ENCODE data around the gene SMOC2.
"Not testable (repeated sequence)": the region's sequence is repeated elsewhere in the genome, so short reads cannot be mapped to it uniquely, and the experiment has no call there.

SMOC2 gene

GRCh38 chr6:168681748-168682147 is 240.8 kb downstream of the SMOC2 start:
- DNase-seq (ENCODE audit: low read depth in 2 of 2), result no peak

DNA sequence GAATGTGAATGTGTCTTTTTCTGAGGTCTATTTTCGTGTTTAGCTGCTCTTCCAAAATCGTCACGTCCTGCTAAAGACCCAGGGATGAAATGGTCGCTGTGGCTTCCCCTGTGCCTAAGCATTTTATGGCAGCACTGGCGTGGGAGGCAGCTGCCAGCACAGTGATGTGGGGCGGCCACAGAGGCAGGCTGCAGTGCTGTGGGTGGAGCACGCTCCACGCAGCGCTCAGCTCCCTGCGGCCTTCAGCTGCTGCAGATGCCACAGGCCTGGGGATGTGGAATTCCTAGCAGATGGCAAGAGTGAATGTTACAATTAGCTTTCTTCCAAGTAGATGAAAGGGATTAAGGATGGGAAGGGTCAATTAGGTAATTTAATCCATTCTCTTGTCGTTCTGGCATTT is 242.6 kb downstream of the SMOC2 start:
- no peak for DNase-seq (ENCODE audit: low read depth in 2 of 2)

DNA sequence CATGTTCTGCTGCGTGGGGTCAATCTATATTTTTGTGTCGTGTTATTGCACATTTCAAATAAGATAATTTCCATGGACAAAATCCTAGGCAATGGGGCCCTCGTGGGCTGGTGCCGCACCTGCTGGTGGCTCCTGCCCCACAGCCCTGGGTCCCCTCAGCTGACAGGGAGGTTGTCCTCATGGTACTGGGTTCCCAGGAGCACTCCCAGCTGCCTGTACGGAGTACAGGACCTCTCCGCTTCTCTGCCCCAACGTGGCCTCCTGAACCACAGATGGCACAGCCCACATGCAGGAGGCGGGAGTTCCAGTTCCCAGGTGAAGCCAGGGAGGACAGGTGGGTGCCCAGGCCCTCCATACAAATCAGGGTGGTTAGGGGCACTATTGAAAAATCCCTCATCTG is 243.5 kb downstream of the SMOC2 start:
- no peak for DNase-seq (ENCODE audit: low read depth in 2 of 2)

- DNase-seq (ENCODE audit: low read depth in 2 of 2), result no peak
Measured at GRCh38 chr6:168684906-168685305, 243.9 kb downstream of the SMOC2 start.

DNA sequence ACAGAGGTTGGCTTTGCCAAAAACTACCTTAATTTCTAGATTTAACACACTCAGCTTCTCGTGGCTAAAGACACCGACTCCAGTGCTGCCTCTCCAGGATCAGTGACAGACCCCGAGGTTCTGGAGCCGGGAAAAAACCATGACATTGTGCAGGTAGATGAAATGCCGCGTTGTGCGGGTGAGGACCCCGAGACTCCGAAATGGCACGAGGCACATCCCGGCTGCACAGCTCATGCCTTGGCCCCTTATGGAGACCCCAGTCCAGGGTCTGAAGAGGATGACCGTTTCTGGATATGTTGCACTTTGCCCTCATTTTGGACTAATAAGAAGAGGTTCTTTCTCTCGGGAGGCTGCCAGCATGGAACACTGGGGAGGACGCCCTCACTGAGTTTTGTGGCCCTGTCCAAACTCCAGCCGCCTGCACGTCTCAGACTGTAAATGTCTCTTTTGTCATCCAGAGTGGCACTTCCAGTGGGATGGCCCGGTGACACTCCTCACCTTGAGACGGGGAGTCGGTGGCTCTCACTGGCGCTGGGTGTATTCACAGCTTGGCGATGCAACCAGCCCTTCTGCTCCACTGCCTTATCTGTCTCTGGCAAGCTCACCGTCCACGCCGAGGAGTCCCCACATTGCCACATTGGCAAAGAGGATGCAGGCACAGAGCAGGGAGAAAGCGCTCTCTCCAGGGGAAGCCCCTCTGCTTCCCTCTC is 245.2 kb downstream of the SMOC2 start:
- no peak for DNase-seq (ENCODE audit: low read depth in 2 of 2)

DNA sequence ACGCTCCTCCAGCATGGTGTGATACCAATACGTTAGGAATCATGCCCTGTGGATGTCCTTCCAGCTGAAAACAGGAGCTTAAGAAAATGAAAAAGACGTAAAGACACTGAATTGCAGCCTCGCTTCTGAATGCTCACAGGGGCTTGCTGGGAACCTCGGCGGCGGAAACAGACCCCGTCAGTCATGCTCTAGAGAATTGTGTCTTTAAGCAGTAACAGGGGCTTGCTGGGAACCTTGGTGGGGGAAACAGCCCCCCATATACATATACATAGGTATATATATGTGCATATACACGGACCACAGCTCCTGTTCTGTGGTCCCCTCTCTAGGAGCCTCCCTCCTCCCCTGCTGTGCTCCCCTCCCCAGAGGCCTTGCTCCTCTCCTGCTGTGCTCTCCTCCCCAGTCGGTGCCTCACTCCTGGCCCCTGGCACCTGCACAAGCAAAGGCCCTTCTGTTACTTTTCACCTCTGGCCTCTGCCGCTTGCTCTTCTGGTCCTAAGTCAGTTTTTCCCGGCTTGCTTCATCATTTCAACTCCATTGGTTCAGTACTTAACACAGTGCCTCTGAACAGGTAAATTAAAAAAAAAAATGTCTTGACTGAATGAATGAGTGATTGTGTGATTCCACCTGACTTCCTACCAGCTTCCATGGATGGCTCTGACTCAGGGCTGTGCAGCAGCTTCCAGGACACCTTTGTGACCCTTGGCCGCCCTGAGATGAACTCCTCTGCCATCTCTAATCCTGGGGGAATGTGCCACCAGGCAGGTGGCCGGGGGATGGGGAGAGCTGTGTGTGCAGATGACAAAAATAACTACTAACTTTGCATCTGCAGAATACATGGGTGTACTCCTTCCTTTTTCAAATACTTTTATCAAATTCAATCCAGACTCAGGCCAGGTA is 246.1 kb downstream of the SMOC2 start:
- DNase-seq (ENCODE audit: low read depth in 2 of 2), result no peak

DNA sequence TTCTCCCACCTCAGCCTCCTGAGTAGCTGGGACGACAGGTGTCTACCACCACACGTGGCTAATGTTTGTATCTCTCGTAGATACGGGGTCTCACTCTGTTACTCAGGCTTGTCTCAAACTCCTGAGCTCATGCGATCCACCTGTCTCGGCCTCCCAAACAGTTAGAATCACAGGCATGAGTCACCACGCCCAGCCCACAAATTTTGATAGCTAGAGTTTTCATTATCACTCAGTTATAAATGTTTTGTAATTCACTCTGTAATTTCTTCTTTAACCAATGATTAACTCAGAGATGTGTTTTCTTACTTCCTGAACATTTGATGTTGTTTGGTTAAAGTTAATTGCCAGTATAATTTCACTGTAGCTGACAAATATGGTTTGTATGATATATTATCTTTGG is 249.3 kb downstream of the SMOC2 start:
- no peak for DNase-seq (ENCODE audit: low read depth in 2 of 2)

DNA sequence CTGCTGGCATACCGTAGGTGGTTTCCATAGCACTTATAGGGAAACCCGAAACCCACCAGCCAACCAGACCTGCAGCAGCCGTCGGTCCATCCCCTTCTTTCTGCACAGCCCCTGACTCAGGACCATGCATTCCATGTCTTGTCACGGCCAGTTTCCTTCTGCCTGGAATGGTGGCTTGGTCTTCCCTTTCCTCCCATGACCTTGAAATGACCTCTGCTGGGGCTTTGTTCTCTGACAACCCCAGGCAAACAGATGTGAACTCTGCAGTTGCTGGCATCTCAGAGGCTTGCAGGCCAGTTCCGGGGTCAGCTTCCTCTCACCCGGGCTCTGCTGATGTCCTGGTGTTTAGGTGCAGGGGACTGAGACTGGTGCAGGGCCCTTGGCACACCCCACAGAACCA is 250.8 kb downstream of the SMOC2 start:
- DNase-seq (ENCODE audit: low read depth in 2 of 2), result no peak

GRCh38 chr6:168692193-168692914 is 251.4 kb downstream of the SMOC2 start:
- no peak for DNase-seq (ENCODE audit: low read depth in 2 of 2)

DNA sequence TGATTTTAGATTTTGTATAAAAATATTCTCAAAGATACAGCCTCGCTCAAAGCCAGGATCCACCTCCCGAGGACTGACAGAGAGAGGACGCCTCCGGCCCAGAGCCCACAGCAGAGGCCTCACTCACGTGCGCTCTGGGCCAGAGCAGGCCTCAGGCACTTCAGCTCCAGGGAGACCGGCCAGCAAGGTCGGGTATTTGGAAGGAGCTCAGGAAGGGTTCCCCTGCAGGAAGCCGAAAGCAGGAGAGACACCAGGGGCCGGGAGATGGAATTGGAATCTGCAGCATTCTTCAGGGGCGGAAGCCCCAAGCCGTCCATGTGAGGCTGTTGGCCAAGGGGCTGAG is 251.9 kb downstream of the SMOC2 start:
- not testable (repeated sequence) for DNase-seq (ENCODE audit: low read depth in 2 of 2)

GRCh38 chr6:168694797-168695196 is 253.8 kb downstream of the SMOC2 start:
- not testable (repeated sequence) for DNase-seq (ENCODE audit: low read depth in 2 of 2)

- no peak for DNase-seq (ENCODE audit: low read depth in 2 of 2)
Measured at GRCh38 chr6:168695701-168696100, 254.7 kb downstream of the SMOC2 start.

DNA sequence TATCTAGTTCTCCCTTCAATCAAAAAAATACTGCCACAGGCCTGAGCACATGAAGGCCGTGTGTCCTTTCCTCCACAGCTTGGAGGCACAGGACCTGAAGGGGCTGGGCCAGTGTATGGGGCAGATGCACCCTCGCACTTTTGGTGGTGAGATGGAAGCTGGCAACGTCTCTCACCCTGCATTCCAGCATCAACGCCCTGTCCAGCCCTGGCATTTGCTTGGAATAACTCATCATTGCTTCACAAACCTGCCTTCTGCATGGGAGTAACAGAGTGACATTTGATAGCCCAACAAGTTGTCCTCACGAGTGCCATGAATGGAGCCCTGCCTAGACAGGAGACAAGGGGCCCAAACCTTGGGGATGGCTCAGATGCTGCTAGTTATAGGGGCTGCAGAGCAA is 257.9 kb downstream of the SMOC2 start:
- no peak for DNase-seq (ENCODE audit: low read depth in 2 of 2)

DNA sequence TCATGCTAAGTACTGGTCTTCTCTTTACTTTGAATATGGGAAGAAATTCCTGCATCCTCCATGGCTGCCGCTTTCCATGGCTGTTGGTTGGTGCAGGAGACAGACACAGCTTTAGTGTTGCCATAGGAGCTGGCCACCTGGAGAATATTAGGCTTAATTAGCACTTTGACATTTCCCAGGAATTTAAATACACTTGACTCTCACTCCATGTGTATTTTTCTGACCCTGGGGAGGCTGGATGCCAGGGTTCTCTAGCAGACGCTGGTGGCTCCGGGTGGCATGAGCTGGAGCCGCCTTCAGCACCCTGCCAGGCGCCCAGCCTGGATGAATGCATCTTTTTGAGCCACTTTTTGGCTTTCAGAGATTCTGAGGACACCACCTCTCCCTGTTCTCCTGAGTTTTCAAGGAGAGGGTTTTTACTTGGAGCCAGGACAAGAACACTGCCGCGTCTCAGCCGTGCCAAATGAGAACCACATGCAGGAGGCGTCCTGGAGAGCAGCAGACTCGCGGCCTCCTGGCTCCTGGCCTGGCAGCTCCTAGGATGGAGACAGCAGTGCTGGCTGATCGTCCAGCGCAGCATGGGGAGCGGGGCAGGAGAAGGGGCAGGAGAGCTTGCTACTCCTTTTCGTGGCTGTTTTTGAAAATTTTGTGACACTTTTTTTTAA is 258.8 kb downstream of the SMOC2 start:
- DNase-seq (ENCODE audit: low read depth in 2 of 2), result no peak

DNA sequence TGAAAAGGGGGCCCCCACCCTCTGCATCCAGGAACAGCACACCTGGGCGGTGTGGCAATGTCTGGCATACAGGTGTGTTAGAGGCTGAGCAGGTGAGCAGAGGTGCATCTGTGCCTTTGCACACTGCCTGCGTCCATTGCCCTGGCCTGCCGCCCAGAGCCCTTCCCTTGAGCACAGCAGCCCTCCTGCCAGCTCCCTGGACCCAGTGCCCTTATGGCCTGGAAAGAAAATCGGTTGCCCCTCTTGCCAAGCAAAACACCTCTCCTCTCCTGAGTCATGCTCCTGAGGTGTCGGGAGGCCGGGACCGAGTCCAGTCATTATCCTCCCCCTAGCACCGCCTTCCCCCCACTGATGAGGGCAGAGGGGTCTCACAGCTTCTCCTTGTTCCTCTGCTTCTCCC is 259.9 kb downstream of the SMOC2 start:
- DNase-seq (ENCODE audit: low read depth in 2 of 2), result no peak

DNA sequence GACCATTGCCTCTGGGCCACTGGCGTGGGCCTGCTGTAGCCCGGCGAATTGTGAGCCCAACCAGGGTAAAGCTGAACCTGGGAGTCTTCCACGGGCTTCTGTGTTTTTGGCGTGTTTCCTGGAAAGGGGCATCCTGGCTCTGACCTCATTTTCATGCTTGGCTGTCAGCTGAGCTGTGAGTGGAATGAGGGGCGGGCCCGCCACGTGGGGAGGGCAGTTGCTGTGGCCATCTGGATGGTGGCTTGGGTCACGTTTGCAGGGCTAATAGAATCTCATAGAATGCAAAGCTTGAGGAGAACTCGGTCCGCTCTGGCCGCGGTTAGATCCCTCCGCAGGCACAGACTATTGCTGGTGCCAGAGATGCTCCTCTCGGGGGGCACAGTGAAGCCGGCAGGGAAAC is 263.0 kb downstream of the SMOC2 start:
- no peak for DNase-seq (ENCODE audit: low read depth in 2 of 2)

- DNase-seq (ENCODE audit: low read depth in 2 of 2), result no peak
Measured at GRCh38 chr6:168704678-168705077, 263.7 kb downstream of the SMOC2 start.

DNA sequence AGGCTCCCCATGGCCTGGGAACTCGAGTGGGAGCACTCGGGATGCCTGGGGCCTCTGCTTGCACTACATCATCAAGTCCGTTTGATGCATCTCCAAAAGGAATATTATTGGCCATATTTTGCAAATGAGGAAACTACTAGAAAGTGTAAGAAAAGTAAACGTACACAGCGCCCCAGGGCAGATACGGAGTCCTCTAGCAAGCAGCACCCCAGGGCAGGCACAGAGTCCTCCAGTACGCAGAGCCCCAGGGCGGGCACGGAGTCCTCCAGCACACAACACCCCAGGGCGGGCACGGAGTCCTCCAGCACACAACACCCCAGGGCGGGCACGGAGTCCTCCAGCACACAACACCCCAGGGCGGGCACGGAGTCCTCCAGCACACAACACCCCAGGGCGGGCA is 264.3 kb downstream of the SMOC2 start:
- not testable (repeated sequence) for DNase-seq (ENCODE audit: low read depth in 2 of 2)

GRCh38 chr6:168706471-168707177 is 265.6 kb downstream of the SMOC2 start:
- no peak for DNase-seq (ENCODE audit: low read depth in 2 of 2)

GRCh38 chr6:168708526-168708925 is 267.5 kb downstream of the SMOC2 start:
- no peak for DNase-seq (ENCODE audit: low read depth in 2 of 2)

GRCh38 chr6:168708984-168709383 is 268.0 kb downstream of the SMOC2 start:
- DNase-seq (ENCODE audit: low read depth in 2 of 2), result no peak
